ENCODE results near the gene FRMPD4.

DNA sequence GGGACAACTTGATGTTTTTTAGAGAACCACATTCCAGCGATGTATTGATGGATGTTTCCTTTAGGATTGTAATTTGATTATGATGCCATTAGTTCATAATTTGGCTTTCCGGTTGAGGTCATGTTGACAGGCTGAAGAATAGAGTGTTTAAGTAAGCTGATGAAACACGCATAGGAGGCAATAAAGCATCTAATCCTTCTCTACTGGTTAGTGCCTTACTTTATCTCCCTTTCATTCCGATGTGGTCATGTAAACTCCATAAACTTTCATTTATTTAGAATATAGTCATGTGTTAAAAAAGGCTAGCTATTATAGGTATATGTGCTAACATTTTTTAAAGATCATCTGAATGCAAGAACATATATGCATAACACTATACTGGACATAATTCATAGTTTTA, 15.0 kb downstream of the FRMPD4 start:
- TF ChIP-seq, protein P1, sequence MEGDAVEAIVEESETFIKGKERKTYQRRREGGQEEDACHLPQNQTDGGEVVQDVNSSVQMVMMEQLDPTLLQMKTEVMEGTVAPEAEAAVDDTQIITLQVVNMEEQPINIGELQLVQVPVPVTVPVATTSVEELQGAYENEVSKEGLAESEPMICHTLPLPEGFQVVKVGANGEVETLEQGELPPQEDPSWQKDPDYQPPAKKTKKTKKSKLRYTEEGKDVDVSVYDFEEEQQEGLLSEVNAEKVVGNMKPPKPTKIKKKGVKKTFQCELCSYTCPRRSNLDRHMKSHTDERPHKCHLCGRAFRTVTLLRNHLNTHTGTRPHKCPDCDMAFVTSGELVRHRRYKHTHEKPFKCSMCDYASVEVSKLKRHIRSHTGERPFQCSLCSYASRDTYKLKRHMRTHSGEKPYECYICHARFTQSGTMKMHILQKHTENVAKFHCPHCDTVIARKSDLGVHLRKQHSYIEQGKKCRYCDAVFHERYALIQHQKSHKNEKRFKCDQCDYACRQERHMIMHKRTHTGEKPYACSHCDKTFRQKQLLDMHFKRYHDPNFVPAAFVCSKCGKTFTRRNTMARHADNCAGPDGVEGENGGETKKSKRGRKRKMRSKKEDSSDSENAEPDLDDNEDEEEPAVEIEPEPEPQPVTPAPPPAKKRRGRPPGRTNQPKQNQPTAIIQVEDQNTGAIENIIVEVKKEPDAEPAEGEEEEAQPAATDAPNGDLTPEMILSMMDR (IDR thresholded peaks at IDR 0.05; ENCODE audit: low read length): no peak
- TF ChIP-seq EZH2 (optimal IDR thresholded peaks at IDR 0.05; ENCODE audit: low read depth, low read length): no peak
